Measurements from ENCODE around the gene PNLIPRP2.

The PNLIPRP2 gene

GRCh38 chr10:116656044-116656443, 35.3 kb downstream of the PNLIPRP2 start:
- H3K36me3 ChIP-seq = no peaks in the 10 kb centered on the region
- H3K27me3 ChIP-seq = peaks cover 0 to 12% of the 10 kb centered on the region in 2 donors
- H3K4me3 ChIP-seq = no peak overlapping the region
- no peaks in the 10 kb centered on the region for H3K9me3 ChIP-seq
- H3K27ac ChIP-seq = no peak overlapping the region
- intact Hi-C loops (cut with DNase I; ENCODE audit: low total_unique reads) = no loop called here
- TF ChIP-seq CTCF (IDR thresholded peaks at IDR 0.05) = no peak
- no peak for DNase-seq
- H3K4me1 ChIP-seq = no peaks in the 10 kb centered on the region

GRCh38 chr10:116657863-116658551, 37.3 kb downstream of the PNLIPRP2 start:
- TF ChIP-seq CTCF (IDR thresholded peaks at IDR 0.05) = no peak
- no peaks in the 10 kb centered on the region for H3K36me3 ChIP-seq
- intact Hi-C loops (cut with DNase I; ENCODE audit: low total_unique reads) = no loop called here
- no peak overlapping the region for H3K4me3 ChIP-seq
- H3K27me3 ChIP-seq = peaks cover 0 to 12% of the 10 kb centered on the region in 2 donors
- no peaks in the 10 kb centered on the region for H3K4me1 ChIP-seq
- no peak overlapping the region for H3K27ac ChIP-seq
- no peaks in the 10 kb centered on the region for H3K9me3 ChIP-seq
- no peak for DNase-seq

GRCh38 chr10:116659049-116659670, 38.4 kb downstream of the PNLIPRP2 start:
- no peaks in the 10 kb centered on the region for H3K36me3 ChIP-seq
- intact Hi-C loops (cut with DNase I; ENCODE audit: low total_unique reads) = no loop called here
- H3K4me1 ChIP-seq = no peaks in the 10 kb centered on the region
- H3K27ac ChIP-seq = no peak overlapping the region
- H3K4me3 ChIP-seq = no peak overlapping the region
- H3K27me3 ChIP-seq = peaks cover 0 to 12% of the 10 kb centered on the region in 2 donors
- DNase-seq = no peak
- TF ChIP-seq CTCF (IDR thresholded peaks at IDR 0.05) = no peak
- no peaks in the 10 kb centered on the region for H3K9me3 ChIP-seq

GRCh38 chr10:116660860-116661259, 40.1 kb downstream of the PNLIPRP2 start:
- no peak for DNase-seq
- Histone ChIP-seq H3K27me3 (no peaks in the 10 kb centered on the region), H3K9me3 (no peaks in the 10 kb centered on the region), H3K4me1 (peaks cover 0 to 6% (median under 1%) of the 10 kb centered on the region in 4 donors), H3K36me3 (no peaks in the 10 kb centered on the region), H3K27ac (no peak overlapping the region), H3K4me3 (no peak overlapping the region)
- intact Hi-C loops (cut with DNase I; ENCODE audit: low total_unique reads) = no loop called here
- no peak for TF ChIP-seq CTCF (IDR thresholded peaks at IDR 0.05)

GRCh38 chr10:116663342-116663741, 42.6 kb downstream of the PNLIPRP2 start:
- no peak for DNase-seq
- H3K36me3 ChIP-seq = no peaks in the 10 kb centered on the region
- no peak overlapping the region for H3K27ac ChIP-seq
- no peak overlapping the region for H3K4me3 ChIP-seq
- no peak for TF ChIP-seq CTCF (IDR thresholded peaks at IDR 0.05)
- H3K27me3 ChIP-seq = no peaks in the 10 kb centered on the region
- intact Hi-C loops (cut with DNase I; ENCODE audit: low total_unique reads) = no loop called here
- peaks cover 0 to 14% (median 2%) of the 10 kb centered on the region in 4 donors for H3K4me1 ChIP-seq
- H3K9me3 ChIP-seq = no peaks in the 10 kb centered on the region
